WTC11 (cell line): ENCODE measurements around the gene ASCC1. TPM values are rescaled to one million over a fixed set of nuclear protein-coding genes. Genes with fewer than 3 reads are reported as not detected.

Experiments
- ATAC-seq: fragments of 200-7000 bp; cut with Tn5 transposase; 2 replicates; pipeline ENCODE4 v1.10.0; 2021; ENCODE audit warnings: mild to moderate bottlenecking, moderate library complexity
- CTCF ChIA-PET: fragments of 300-600 bp; sonication (Branson Sonifier 250); formaldehyde crosslinking; loops from one replicate; lab custom pipeline; 2021; ENCODE audit warnings: antibody characterized with exemption; lab: Charles Lee
- POLR2A ChIA-PET: fragments of 350-600 bp; sonication (Branson Sonifier 250); formaldehyde crosslinking; loops from one replicate; lab custom pipeline; 2021; ENCODE audit warnings: antibody characterized with exemption; lab: Charles Lee
- DNase-seq: peaks from one replicate; pipeline ENCODE4 v3.0.0; 2021; ENCODE audit warnings: low spot score
- H3K27ac Mint-ChIP-seq: 2 replicates; pipeline ENCODE4 v1.8.0; 2021; ENCODE audit warnings: mixed read lengths
- H3K27me3 Mint-ChIP-seq: 2 replicates; pipeline ENCODE4 v1.8.0; 2021; ENCODE audit warnings: low read depth, mild to moderate bottlenecking, moderate library complexity, mixed read lengths
- H3K36me3 Mint-ChIP-seq: 2 replicates; pipeline ENCODE4 v1.8.0; 2021; ENCODE audit warnings: mixed read lengths
- H3K4me1 Mint-ChIP-seq: 2 replicates; pipeline ENCODE4 v1.8.0; 2022; ENCODE audit warnings: mixed read lengths
- H3K4me3 Mint-ChIP-seq: 2 replicates; pipeline ENCODE4 v1.8.0; 2021; ENCODE audit warnings: mild to moderate bottlenecking, moderate library complexity, mixed read lengths
- H3K9me3 Mint-ChIP-seq: 2 replicates; pipeline ENCODE4 v1.8.0; 2021; ENCODE audit warnings: mixed read lengths
- ARID4B ChIP-seq: sonication (generic); formaldehyde crosslinking; IDR thresholded peaks from 2 replicates; pipeline ENCODE4 v1.8.0; 2023; ENCODE audit warnings: missing genetic modification reagents, mild to moderate bottlenecking, borderline replicate concordance
- IRF2 ChIP-seq: sonication (generic); formaldehyde crosslinking; IDR thresholded peaks from 2 replicates; pipeline ENCODE4 v1.8.0; 2022; ENCODE audit warnings: low read depth, missing genetic modification reagents, borderline replicate concordance
- MXD4 ChIP-seq: fragments of 250-450 bp; sonication (Bioruptor Pico); IDR thresholded peaks from 2 replicates; pipeline ENCODE4 v1.8.0; 2021; ENCODE audit warnings: mild to moderate bottlenecking, moderate library complexity, borderline replicate concordance
- NFYB ChIP-seq: sonication (generic); formaldehyde crosslinking; conservative IDR thresholded peaks from 2 replicates; pipeline ENCODE4 v1.8.0; 2022; ENCODE audit warnings: low read depth, missing genetic modification reagents
- SOX15 ChIP-seq: fragments of 250-450 bp; sonication (Bioruptor Pico); IDR thresholded peaks from 2 replicates; pipeline ENCODE4 v1.9.0; 2021; ENCODE audit warnings: mild to moderate bottlenecking
- TEAD4 ChIP-seq: sonication (generic); formaldehyde crosslinking; IDR thresholded peaks from 2 replicates; pipeline ENCODE4 v1.8.0; 2022; ENCODE audit warnings: mild to moderate bottlenecking, missing genetic modification reagents
- ZMAT4 ChIP-seq: fragments of 250-450 bp; sonication (Bioruptor Pico); IDR thresholded peaks from 2 replicates; pipeline ENCODE4 v1.9.0; 2021; ENCODE audit warnings: mild to moderate bottlenecking
- ZNF121 ChIP-seq: sonication (generic); formaldehyde crosslinking; IDR thresholded peaks from 2 replicates; pipeline ENCODE4 v1.8.0; 2023; ENCODE audit warnings: missing genetic modification reagents
- total RNA-seq: library from RNA; stranded (reverse); gene quantifications from 3 replicates; pipeline ENCODE4 v1.2.3, GENCODE V29; 2021
- TF ChIP-seq, protein P1 (sequence below): sonication (generic); formaldehyde crosslinking; IDR thresholded peaks from 2 replicates; pipeline ENCODE4 v1.8.0; 2022; ENCODE audit warnings: mild to moderate bottlenecking, missing genetic modification reagents
- TF ChIP-seq, protein P2 (sequence below): sonication (generic); formaldehyde crosslinking; IDR thresholded peaks from 2 replicates; pipeline ENCODE4 v1.8.1; 2022; ENCODE audit warnings: mild to moderate bottlenecking, moderate library complexity, missing genetic modification reagents
- TF ChIP-seq, protein P3 (sequence below): fragments of 250-450 bp; sonication (Bioruptor Pico); IDR thresholded peaks from 2 replicates; pipeline ENCODE4 v1.9.0; 2021; ENCODE audit warnings: mild to moderate bottlenecking
- TF ChIP-seq, protein P4 (sequence below): sonication (generic); formaldehyde crosslinking; IDR thresholded peaks from 2 replicates; pipeline ENCODE4 v1.8.1; 2023; ENCODE audit warnings: mild to moderate bottlenecking, missing genetic modification reagents, borderline replicate concordance

Gene ASCC1
- total RNA-seq, 1 experiment from 2014 or later, result 30.4 TPM

- ATAC-seq, result no peak
- no peak for DNase-seq
- ChIA-PET CTCF (interaction anchor here (0.6 to 6.7 kb wide), 5 partner anchors 10 to 209 kb away, joined by 3 to 84 read pairs (median 4); no protein-coding TSS in a partner anchor), POLR2A (no interaction called here)
- H3K27ac Mint-ChIP-seq, result no peak overlapping the region
- H3K36me3 Mint-ChIP-seq, result no peaks in the 10 kb centered on the region
- TF ChIP-seq, protein P1, sequence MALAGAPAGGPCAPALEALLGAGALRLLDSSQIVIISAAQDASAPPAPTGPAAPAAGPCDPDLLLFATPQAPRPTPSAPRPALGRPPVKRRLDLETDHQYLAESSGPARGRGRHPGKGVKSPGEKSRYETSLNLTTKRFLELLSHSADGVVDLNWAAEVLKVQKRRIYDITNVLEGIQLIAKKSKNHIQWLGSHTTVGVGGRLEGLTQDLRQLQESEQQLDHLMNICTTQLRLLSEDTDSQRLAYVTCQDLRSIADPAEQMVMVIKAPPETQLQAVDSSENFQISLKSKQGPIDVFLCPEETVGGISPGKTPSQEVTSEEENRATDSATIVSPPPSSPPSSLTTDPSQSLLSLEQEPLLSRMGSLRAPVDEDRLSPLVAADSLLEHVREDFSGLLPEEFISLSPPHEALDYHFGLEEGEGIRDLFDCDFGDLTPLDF, result no peak
- TF ChIP-seq SOX15 (CRISPR knock-in tag), result no peak
- TF ChIP-seq ZNF121 (CRISPR knock-in tag), result no peak
- TF ChIP-seq TEAD4 (CRISPR knock-in tag), result no peak
- TF ChIP-seq MXD4 (CRISPR knock-in tag), result no peak
- TF ChIP-seq ZMAT4 (CRISPR knock-in tag), result no peak
- H3K4me1 Mint-ChIP-seq, result peaks cover 5% of the 10 kb centered on the region
- no peak overlapping the region for H3K4me3 Mint-ChIP-seq
- no peaks in the 10 kb centered on the region for H3K27me3 Mint-ChIP-seq
- H3K9me3 Mint-ChIP-seq, result 0 out of 2 replicates have a peak, but pooled peaks cover 2% of the 10 kb centered on the region
Observed at GRCh38 chr10:72066318-72067284, 149.5 kb downstream of the ASCC1 start.

DNA sequence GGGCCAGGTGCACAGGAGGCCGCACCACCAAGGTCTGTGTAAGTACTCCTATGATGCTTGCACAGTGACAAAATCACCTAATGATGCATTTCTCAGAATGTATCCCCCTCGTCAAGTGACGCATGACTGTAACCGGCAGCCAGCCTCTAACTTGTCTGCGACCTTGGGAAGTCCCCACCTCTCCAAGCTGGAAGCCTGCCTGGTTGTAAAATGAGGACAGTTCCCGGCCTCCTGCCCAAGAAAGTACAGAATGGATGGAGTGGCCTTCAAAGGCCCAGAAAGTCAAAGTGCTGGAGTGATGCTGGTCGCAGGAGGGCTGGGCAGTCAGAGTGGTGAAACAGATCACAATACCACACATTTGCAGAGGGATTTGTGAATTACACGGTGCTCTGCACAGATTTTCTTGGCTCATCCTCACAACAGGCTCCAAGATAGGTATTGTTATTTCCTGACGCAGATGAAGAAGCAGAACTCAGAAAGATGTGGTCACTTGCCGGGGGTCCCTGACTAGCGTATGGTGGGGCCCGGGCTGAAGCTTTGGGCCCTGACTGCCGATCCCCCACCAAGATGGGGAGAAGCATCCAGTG, 150.5 kb downstream of the ASCC1 start:
- Mint-ChIP-seq H3K4me1 (peaks cover 14% of the 10 kb centered on the region), H3K4me3 (no peak overlapping the region), H3K36me3 (no peaks in the 10 kb centered on the region), H3K27ac (no peak overlapping the region), H3K27me3 (no peaks in the 10 kb centered on the region), H3K9me3 (no peaks in the 10 kb centered on the region)
- ChIA-PET POLR2A (no interaction called here), CTCF (interaction anchor here (1.1 to 6.7 kb wide), 2 partner anchors 11 to 17 kb away, joined by 4 to 84 read pairs; no protein-coding TSS in a partner anchor)
- ATAC-seq (no peak), DNase-seq (no peak)
- TF ChIP-seq, protein P2, sequence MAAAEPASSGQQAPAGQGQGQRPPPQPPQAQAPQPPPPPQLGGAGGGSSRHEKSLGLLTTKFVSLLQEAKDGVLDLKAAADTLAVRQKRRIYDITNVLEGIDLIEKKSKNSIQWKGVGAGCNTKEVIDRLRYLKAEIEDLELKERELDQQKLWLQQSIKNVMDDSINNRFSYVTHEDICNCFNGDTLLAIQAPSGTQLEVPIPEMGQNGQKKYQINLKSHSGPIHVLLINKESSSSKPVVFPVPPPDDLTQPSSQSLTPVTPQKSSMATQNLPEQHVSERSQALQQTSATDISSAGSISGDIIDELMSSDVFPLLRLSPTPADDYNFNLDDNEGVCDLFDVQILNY, result no peak
- TF ChIP-seq, protein P3, sequence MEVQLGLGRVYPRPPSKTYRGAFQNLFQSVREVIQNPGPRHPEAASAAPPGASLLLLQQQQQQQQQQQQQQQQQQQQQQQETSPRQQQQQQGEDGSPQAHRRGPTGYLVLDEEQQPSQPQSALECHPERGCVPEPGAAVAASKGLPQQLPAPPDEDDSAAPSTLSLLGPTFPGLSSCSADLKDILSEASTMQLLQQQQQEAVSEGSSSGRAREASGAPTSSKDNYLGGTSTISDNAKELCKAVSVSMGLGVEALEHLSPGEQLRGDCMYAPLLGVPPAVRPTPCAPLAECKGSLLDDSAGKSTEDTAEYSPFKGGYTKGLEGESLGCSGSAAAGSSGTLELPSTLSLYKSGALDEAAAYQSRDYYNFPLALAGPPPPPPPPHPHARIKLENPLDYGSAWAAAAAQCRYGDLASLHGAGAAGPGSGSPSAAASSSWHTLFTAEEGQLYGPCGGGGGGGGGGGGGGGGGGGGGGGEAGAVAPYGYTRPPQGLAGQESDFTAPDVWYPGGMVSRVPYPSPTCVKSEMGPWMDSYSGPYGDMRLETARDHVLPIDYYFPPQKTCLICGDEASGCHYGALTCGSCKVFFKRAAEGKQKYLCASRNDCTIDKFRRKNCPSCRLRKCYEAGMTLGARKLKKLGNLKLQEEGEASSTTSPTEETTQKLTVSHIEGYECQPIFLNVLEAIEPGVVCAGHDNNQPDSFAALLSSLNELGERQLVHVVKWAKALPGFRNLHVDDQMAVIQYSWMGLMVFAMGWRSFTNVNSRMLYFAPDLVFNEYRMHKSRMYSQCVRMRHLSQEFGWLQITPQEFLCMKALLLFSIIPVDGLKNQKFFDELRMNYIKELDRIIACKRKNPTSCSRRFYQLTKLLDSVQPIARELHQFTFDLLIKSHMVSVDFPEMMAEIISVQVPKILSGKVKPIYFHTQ (CRISPR knock-in tag), result no peak
- TF ChIP-seq NFYB (CRISPR knock-in tag), result no peak
- TF ChIP-seq ARID4B (CRISPR knock-in tag), result no peak
- TF ChIP-seq, protein P4, sequence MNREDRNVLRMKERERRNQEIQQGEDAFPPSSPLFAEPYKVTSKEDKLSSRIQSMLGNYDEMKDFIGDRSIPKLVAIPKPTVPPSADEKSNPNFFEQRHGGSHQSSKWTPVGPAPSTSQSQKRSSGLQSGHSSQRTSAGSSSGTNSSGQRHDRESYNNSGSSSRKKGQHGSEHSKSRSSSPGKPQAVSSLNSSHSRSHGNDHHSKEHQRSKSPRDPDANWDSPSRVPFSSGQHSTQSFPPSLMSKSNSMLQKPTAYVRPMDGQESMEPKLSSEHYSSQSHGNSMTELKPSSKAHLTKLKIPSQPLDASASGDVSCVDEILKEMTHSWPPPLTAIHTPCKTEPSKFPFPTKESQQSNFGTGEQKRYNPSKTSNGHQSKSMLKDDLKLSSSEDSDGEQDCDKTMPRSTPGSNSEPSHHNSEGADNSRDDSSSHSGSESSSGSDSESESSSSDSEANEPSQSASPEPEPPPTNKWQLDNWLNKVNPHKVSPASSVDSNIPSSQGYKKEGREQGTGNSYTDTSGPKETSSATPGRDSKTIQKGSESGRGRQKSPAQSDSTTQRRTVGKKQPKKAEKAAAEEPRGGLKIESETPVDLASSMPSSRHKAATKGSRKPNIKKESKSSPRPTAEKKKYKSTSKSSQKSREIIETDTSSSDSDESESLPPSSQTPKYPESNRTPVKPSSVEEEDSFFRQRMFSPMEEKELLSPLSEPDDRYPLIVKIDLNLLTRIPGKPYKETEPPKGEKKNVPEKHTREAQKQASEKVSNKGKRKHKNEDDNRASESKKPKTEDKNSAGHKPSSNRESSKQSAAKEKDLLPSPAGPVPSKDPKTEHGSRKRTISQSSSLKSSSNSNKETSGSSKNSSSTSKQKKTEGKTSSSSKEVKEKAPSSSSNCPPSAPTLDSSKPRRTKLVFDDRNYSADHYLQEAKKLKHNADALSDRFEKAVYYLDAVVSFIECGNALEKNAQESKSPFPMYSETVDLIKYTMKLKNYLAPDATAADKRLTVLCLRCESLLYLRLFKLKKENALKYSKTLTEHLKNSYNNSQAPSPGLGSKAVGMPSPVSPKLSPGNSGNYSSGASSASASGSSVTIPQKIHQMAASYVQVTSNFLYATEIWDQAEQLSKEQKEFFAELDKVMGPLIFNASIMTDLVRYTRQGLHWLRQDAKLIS (CRISPR knock-in tag), result no peak
- TF ChIP-seq IRF2 (CRISPR knock-in tag), result no peak
